Measurements from ENCODE around the gene MTCL1.

Gene MTCL1

DNA sequence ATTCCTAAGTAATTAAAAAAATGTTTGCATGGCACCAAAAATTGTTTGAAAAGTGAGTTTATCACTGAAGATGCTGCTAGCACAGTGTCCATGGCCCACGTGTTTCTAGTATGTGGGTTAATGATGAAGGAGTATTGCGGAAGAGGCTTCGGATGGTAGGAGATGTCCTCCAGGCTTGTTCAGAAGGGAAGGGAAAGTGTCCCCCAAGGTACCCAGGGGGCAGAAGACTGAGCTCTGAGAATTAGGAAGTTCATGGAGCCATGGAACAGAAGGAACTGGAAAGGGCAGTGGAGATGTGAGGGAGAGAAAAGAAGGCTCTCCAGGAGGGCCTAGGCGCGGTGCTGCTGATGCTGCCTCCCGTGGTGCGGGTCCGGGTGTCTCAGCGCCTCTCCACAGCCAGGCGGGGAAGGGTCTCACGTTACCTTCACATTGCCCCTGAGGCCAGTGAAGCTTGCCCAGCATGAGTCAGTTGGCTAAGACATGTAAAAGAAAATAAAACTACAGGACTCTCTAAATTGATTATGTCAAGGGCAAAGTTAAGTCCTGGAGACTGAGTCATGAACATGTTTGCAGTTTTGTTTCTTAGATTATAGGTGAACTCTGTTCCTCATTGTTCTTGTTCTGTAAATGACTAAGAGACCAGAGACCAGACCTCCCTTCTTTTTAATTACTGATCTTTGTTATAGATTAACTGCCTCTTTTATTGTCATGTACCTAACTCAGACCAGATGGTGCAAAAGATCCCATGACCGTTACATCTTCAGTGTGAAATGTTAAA lies 89.0 kb downstream of the MTCL1 start:
- no peak for DNase-seq (ENCODE audit: low spot score)

DNA sequence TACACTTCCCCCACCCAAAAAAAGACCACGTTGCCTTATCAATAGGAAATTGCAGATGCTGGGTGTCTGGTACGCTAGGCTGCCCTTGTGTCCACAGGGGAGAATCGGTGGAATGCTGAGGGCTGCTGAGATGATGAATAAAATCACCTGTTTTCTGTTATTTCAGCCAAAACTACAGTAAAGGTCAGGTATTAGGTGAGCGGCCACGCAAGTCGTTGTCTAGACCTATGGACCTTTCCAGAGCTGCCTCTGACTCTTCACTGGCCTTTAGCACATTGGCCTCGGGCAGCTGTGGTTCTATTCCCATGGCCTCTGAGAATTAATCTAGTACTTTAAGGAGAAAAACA lies 89.6 kb downstream of the MTCL1 start:
- no peak for DNase-seq (ENCODE audit: low spot score)

DNA sequence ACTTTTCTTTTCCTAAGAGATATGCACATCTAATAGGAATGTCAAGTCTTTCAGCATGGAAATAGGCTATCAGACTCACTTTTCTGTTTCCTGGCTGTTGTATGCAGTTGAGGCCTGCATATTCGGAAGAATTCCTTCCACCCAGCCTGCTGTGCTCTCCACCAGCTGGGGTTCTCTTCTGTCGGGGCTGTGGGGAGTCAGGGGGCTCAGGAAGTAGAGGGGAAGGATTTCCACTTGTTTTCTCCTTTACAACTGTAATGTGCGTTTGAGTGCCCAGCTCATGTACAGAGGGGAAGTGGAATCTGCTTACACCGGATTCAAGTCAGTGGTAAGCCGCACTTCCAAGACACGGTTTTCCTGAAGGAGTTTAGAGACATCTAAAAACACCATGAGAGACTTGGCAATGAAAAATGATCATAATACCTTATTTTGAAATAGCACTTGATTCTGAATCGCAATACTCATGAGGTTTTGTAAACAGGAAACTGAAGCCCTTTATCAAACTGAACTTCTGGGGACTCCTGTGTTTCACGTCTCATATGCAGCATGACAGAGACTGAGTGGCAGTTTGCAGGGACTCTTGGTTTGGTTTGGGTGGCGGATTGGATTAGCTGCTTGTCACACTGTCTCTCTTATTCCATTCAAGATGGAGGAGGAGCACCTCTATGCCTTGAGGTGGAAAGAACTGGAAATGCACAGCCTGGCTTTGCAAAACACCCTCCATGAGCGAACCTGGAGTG lies 90.4 kb downstream of the MTCL1 start:
- no peak for DNase-seq (ENCODE audit: low spot score)

DNA sequence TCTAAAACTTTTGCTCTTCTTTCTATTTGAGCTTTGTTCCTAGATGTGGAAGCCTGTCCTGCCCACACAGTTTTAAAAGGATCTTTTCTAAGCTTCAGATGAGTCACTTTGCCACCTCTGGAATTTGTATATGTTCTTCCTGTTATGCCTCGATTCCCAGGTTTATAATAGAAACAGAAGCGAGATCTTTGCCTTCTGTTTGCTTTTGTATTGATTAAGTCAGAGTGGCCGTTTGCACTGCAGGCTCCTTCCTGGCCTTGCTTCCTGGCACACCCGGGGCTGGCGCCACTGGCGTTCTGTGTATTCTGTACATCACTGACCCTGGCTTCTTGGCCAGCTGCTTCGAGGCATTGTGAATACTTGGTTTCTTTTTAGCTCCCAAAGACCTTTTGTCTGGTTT lies 91.8 kb downstream of the MTCL1 start:
- DNase-seq (ENCODE audit: low spot score) = peak; percentile 53

DNA sequence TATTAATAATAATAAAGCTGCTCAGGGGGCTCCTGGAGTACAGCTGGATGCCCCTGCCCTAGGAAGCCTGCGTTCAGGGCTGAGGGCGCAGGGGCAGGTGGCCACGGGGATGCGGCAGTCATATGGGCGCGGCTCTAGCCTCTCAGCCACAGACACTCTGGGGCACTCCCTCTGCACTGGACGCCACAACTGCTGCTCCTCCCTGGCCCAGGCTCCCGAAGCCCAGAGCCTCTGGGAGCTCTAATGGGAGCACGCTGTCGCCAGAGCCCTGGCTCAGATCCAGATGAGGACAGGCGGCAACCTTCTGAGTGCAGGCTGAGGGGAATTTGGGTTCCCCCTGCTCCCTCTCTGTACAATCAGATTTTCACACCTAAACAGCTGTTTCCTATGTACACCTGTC lies 93.6 kb downstream of the MTCL1 start:
- DNase-seq (ENCODE audit: low spot score) = no peak

DNA sequence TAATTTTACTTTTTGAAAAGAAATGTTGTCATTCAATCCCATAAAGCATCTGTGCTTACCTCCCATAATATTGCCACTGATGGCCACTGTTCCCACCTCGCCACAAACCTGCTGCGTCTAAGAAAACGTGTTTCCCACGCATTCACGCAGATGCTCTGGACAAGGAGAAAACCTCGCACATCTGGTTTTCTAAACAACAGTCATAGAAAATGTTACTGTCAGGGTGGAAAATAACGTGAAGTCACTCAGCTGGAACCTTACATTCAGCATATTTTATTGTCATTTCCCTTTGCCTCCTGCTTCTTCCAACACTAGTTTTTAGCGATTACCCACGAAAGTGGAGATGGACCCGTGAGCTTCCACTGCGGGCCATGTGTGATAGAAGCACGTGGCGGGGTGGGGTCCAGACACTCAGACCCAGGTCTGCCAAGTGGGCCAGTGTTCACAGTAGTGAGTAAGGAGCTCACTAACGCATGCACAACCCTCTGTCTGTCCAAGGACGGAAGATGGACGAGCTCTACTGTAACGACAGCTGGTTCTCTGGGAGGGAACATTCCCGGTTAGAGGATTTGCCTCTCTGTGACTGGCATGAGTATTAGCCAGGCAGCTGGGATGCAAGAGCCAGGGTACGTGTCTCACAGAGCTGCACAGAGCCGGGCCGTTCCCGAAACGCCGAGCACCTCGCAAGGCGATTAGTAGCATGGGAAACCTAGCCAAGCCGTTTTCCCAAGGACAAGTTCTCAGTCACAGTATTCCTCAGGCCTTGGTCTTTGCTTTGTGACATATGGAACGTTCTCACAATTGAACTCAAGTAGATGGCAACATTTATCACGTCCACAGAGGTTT lies 94.5 kb downstream of the MTCL1 start:
- DNase-seq (ENCODE audit: low spot score) = no peak

DNA sequence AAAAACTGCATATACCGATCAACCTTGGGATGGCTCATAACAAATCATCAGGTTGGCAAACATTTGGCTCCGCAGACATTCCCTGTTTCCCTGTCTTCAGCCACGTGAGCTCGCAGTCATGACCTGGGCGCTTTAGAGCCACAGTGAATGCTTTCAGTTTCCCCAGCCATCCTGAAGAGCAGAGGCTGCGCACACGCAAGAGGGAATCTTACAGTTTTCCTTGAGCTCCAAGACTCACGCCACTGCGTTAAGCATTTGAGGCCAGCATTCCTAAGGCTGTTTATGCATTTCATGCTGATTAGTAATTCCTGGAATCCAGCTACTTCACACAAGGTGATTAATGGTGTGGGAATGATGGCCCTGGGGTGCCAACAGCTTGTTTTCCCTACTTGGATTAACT lies 95.1 kb downstream of the MTCL1 start:
- DNase-seq (ENCODE audit: low spot score) = no peak

DNA sequence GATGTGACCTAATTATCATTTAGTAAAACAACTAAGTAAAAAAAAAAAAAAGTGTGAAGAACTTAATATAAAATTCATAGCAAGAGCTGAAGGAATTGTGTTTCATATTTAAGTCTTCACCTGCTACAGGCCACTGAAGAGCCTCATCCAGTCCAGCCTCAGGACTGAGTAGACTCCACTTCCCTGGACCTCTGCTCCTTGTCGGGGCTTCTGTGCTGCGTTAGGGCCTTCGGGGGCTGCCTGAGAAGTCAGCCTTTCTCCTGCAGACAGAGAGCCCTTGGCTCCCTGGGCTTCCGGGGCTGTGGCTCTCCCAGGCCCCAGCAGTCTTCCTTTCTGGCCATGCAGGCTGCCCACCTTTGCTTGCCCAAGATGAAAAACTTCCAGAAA lies 95.5 kb downstream of the MTCL1 start:
- DNase-seq (ENCODE audit: low spot score) = no peak

DNA sequence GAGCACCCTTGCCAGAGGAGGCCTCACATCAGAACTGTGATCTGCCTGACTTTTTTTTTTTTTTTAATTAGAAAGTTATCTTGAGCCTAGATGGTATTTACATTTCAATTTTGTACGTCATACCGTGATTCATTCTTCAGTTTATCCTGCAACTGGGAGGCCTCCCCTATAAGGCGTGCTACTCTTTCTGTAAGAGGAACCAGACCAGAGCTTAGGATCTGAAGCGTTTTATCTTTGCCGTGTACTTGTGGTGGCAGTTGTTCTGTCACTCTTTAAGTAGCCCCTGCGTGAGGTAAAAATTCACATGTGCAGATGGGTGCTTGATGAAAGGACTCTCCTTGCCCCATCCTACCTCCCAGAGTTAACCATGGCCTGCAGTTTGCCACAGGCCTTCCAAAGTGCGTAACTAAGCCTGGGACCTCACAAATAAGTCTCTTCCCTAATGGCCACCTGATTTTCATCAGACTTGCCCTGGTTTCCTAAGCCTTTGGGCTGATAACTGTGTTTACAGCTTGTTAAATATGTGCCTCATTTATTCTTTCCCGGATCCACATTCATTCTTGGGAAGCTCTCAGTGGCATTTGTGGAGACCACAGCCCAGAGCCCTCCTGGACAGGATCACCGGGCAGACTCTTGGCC lies 96.0 kb downstream of the MTCL1 start:
- DNase-seq (ENCODE audit: low spot score) = no peak

DNA sequence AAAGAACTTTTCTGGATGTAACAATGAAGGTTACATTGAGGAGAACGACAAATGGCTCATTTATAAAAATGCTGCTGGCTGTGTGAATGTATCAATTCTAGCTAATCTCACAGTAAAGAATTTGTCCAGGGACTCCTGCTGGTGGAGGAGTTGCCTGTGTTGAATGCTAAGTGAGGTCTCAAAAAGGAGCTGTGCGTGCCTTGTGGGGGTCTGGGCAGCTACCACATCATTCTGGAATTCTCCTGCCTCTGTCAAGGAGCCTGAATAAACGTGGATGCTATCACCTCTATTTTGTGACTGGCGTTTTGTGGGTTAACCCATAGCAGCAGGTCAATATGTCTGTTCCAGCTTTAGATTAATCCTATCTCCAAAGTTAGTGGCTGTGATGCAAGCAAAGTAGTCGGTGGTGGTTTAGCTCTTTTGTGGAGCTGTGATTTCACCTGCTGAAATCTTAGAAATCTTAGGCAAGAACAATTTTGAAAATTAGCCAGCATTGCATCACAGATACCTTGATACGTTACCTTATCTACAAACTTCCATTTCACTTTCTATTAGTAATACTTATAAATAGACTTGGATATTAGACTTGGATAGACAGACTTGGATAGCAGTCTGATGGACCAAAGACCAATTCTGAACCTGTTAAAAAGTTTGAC lies 96.8 kb downstream of the MTCL1 start:
- DNase-seq (ENCODE audit: low spot score) = no peak

DNA sequence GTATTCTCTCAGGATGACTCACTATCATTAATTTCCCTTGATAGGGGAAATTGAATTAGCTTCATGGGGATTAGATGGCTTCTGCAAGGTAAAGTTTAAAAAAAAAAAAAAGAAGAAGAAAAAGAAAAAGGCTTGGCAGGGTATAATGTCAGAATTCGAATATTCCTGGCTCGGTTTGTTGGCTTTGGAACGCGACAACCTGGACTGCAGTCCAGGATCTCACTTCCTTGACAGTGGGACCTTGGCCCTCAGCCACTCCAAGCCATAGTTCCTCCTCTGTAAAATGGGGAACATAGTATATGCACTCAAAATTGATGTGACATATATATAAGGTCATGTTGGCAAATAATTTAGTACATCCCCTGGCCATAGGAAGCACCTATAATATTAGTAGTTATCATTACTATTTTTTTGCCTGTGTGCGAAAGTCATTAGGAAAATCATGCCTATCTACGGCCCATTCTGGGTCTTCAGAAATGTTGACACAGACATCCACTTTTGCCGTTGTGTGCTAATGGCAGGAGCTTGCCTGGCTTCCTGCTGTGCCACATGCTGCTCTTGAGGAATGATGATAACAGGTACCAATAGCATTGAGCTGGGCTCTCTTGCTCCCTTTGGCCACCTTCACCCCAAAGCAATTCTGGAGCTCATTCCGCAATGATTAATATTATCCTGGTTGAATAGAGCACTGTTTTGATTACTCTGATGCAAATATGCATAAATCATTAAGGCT lies 97.9 kb downstream of the MTCL1 start:
- no peak for DNase-seq (ENCODE audit: low spot score)

DNA sequence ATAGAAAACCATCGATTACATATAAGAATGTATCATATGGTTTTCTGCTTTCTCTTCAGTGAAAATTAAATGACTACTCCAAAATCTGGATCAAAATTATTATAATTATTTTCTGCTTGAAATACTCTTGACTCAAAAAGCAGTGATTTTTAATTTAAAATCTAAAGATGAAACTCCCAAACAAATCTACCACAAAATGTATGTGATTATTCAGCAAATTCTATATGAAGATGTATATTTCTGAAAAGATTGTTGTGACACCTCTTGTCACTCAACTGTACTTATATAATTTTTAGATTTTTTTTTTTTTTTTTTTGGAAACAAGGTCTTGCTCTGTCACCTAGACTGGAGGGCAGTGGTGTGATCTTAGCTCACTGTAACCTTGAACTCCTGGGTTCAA lies 98.6 kb downstream of the MTCL1 start:
- DNase-seq (ENCODE audit: low spot score) = no peak

DNA sequence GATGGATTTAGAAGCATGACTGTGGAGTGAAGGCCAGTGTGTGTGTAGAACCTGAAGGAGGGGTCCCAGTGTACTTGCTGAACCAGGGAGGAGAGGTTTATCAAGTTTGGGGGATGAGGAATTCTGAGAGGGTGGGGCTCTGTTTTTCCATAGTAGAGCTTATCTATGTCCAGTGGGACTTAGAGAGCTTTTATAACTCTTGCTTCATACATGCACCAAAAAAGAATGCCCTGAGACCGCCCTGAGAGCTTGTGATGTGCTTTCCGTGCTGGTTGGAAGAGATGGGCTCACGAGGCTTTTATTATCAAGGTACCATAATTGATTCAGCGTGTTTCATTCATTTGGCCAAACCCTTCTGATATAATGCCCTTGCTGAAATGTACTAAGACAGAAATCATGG lies 100.2 kb downstream of the MTCL1 start:
- no peak for DNase-seq (ENCODE audit: low spot score)

DNA sequence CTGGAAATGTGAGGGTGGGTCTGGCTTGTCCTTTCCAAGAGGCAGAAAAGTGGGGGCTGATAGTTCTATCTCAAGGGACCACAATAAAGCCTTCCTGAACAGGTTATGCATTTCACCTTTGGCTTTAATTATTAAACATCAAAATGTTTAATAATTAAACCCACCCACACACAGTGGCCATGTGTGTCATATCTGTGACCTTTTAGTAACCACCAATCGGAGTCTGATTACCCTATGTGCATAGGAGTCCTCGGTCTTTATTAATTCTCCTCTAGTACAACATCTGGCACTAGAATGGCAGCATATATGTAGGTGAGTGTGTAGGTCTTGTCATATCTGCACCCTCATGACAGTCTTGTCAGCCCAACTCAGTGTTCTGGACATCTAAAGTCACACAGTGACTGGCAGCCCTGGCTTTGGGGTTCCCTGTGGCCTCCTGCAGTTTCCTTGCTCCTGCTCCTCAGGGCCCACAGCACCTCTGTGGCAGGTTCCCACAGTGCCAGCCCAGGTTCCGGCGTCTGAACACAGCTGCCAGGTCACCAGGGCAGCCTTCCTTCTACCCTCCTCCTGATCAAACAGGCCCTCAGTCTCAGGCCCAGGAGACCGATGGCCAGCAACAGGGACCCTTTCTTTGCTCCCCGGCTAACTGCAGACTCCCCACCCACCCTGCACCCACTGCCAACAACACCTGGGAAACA lies 100.9 kb downstream of the MTCL1 start:
- DNase-seq (ENCODE audit: low spot score) = no peak

DNA sequence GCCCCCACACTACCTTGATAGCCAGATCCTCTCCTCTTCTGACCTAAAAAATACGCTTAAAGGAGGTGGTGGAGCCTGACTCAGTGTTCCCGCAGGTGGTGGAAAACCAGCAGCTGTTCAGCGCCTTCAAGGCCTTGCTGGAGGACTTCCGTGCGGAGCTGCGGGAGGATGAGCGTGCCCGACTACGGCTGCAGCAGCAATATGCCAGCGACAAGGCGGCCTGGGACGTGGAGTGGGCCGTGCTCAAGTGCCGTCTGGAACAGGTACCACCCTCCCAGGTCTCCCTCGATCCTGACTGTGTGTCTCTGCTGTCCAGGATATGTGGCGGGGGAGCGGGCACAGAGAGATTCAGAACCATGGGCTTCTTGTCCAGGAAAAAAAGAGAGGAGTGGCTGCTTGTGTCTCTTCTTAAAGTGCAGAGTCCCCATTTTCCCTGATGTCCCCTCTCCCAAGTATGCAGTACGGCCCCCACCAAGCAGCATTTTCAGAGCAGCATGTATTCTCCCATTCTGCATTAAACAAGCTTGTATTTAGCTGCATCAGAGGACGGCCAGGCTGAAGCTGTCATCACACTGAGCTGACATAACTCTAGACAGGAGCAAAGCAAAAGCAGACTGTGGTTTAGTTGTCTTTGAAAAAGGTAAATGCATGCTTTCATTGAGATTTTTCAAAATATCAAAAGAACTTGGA lies 101.6 kb downstream of the MTCL1 start:
- no peak for DNase-seq (ENCODE audit: low spot score)

DNA sequence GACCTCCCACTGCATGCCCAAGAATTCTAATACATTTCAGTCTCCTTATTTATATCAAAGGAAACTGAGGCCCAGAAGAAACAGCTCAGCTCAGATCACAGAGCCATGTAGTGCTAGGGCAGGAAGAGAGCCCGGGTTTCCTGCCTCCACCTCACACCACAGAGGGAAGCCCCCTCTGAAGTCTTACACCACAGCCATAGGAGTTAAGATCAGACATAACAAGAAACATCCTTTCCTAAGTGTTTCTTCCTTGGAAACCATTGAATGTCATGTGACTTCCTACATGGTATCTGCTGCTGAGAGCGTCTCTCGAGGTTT lies 102.1 kb downstream of the MTCL1 start:
- no peak for DNase-seq (ENCODE audit: low spot score)

DNA sequence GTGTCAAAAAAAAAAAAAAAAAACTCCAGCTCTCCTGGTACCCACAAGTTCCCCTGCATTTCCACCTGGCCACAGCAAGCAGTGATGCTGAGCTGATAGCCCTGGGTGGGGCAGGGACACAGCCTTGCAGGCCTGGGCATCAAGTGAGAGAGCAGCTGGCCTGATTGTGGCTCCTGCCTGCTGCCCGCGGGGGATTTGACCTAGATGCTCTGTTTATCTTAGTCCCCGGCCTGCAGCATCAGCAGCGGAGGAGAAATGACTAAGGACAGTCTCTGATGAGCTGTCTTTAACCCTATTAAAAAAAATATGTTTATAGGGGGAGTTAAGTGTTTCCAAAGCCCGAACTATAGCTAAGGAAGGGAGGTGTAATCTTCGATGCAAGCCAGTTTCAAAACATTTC lies 102.6 kb downstream of the MTCL1 start:
- DNase-seq (ENCODE audit: low spot score) = no peak

DNA sequence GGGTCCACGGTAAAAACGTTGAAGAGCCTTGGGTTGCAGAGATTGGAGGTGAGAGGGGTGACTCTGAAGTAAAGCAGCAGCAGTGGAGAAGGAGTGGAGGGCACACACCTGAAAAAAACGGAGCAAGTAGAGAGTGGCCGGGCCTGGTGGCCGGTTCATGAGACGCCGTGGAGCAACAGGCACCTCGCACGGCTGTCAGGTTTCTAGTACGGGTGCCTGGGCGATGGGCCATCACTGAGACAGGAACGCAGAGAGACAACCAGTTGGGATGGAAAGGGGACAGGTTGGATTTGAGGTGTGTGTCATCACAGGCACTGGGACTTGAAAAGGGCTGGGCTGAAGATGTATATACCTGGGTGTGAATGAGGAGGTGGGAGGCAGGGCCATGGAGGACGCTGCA lies 104.2 kb downstream of the MTCL1 start:
- DNase-seq (ENCODE audit: low spot score) = no peak

DNA sequence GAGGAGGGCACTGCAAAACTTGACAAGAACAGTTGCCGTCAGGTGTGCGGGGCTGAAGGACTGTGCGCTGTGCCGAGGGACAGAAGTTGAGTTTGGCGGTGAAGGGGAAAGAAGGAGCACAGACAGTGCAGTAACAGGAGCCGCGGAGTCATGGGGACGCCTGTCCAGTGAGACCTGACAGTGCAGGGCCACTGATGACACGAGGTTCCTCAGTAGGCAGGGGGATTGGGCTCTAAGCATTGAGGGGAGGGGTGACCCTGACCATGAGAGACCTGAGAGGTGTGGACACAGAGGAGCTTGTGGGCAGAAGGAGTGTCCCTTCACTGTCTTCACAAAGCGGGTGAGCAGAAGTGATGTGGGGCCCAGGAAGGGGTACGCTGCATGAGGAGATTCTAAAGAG lies 104.8 kb downstream of the MTCL1 start:
- DNase-seq (ENCODE audit: low spot score) = no peak

DNA sequence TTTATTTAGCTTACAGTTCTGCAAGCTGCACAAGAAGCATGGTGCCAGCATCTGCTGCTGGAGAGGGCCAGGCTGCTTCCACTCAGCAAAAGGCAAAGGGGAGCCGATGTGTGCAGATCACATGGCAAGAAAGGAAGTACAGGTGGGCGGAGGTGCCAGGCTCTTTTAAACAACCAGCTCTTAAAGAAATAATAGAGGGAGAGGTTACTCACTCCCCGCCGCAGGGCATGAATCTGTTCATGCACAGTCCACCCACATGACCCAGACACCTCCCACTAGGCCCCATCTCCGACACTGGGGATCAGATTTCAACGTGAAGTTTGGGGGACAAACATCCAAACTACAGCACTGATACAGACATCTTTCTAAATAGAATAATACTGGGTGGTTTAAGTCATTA lies 105.8 kb downstream of the MTCL1 start:
- no peak for DNase-seq (ENCODE audit: low spot score)
